Left ventricle myocardium superior (tissue), 1 donor: ENCODE data around the gene SERHL2. TPM values are rescaled to one million over a fixed set of nuclear protein-coding genes. Genes with fewer than 3 reads are reported as not detected.
"Not testable (repeated sequence)": the region's sequence is repeated elsewhere in the genome, so short reads cannot be mapped to it uniquely, and the experiment has no call there.

Experiments used
- ATAC-seq: fragments of 200-7000 bp; cut with Tn5 transposase; one replicate; pipeline ENCODE4 v1.9.1; 2020; ENCODE audit warnings: mild to moderate bottlenecking, moderate library complexity
- DNase-seq: peaks from one replicate; pipeline ENCODE4 v3.0.0-alpha.2; 2020
- intact Hi-C: fragments of 100-400 bp; cut with micrococcal nuclease; formaldehyde crosslinking; loops from one replicate; pipeline ENCODE4 v1.11.0; 2022
- total RNA-seq: library from RNA; stranded (reverse); fragmentation: NEBNext Ultra II Directional; extraction: Animal tissue kit (Norgen Biotek cat#: 25700); gene quantifications from one replicate; pipeline ENCODE4 v1.2.1, GENCODE V29; 2021
- donor health status: DM: no; HTN: yes; CAD: no; lungs with severe emphysema.

Gene SERHL2
- total RNA-seq, 1 donor from 2014 or later, result 1.6 TPM

GRCh38 chr22:42531401-42532084 lies 22.2 kb upstream of the SERHL2 start:
- DNase-seq, intact Hi-C loops, ATAC-seq: not testable (repeated sequence)

- no peak for ATAC-seq
- DNase-seq, result no peak
- intact Hi-C loops, result no loop called here
Observed at GRCh38 chr22:42533638-42533977, 20.1 kb upstream of the SERHL2 start.

- intact Hi-C loops, DNase-seq, ATAC-seq: not testable (repeated sequence)
Observed at GRCh38 chr22:42535082-42535731, 18.5 kb upstream of the SERHL2 start.

- intact Hi-C loops, result no loop called here
- ATAC-seq, result no peak
Observed at GRCh38 chr22:42536166-42536565, 17.6 kb upstream of the SERHL2 start.

DNA sequence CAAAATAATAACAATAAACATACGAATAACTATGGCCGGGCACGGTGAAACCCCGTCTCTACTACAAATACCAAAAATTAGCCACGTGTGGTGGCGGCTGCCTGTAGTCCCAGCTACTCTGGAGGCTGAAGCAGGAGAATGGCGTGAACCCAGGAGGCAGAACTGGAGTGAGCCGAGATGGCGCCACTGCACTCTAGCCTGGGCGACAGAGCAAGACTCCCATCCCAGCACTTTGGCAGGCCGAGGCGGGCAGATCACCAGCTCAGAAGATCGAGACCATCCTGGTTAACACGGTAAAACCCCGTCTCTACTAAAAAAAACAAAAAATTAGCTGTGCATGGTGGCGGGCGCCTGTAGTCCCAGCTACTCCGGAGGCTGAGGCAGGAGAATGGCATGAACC lies 17.1 kb upstream of the SERHL2 start:
- ATAC-seq, DNase-seq: not testable (repeated sequence)

More at GRCh38 chr22:42536166-42536565, 17.6 kb upstream of the SERHL2 start:
- DNase-seq, result no peak

GRCh38 chr22:42537199-42537831 lies 16.4 kb upstream of the SERHL2 start:
- peak; percentile 79 for ATAC-seq
- intact Hi-C loops, DNase-seq: not testable (repeated sequence)

More for the DNA sequence above, 17.1 kb upstream of the SERHL2 start:
- intact Hi-C loops, result not testable (repeated sequence)

GRCh38 chr22:42539236-42539771 lies 14.5 kb upstream of the SERHL2 start:
- intact Hi-C loops, DNase-seq: not testable (repeated sequence)
- ATAC-seq, result peak; percentile 76

DNA sequence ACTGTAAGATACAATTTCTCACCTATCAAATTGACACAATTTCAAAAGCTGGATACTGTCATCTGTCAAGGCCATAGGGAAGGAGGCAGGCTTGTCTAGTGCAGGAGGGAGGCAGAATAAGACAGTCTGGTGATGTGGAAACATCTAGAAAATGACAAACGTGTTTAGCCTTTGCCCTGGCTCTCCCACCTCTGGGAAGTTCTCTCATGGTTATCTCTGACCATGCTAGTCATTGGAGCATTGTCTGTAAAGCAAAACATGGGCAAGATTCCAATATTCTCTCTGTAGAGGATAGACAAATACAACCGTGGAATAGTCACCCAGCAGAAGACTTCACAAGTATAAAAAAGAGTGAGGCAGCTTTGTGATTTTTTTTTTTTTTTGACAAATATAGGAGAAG lies 9.1 kb upstream of the SERHL2 start:
- intact Hi-C loops, result no loop called here
- no peak for ATAC-seq
- DNase-seq, result no peak

DNA sequence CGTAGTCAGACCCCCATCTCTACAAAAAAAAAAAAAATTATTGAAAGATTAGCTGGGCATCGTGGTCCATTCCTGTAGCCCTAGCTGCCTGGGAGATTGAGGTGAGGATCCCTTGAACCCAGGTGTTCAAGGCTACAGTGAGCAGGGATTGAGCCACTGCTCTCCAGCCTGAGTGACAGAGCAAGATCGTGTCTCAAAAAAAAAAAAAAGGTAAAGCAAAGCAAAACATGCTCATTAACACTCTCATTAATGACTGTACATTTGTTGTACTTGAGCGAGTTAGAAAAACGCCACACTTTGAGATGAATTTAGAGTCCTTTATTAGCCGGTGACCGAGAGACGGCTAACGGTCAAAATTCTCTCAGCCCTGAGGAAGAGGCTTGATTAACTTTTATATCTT lies 6.2 kb upstream of the SERHL2 start:
- intact Hi-C loops, result no loop called here
- no peak for DNase-seq
- no peak for ATAC-seq

DNA sequence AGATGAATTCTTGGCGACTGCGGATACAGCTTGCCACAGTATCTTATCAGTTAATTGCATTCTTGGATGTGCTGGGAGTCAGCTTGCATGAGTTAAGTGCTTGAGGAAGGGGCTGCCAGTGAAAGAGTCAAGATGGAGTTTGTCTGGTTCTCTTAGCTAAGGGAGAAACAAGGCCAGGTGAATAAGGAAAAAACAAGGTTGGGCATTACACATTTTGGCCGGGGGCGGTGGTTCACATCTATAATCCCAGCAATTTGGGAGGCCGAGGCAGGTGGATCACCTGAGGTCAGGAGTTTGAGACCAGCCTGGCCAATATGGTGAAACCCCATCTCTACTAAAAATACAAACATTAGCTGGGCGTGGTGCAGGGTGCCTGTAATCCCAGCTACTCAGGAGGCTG lies 5.6 kb upstream of the SERHL2 start:
- ATAC-seq, result not testable (repeated sequence)

GRCh38 chr22:42548597-42549330 lies 5.0 kb upstream of the SERHL2 start:
- intact Hi-C loops, result no loop called here
- DNase-seq (no peak), ATAC-seq (no peak)

More for the DNA sequence above, 5.6 kb upstream of the SERHL2 start:
- DNase-seq, intact Hi-C loops: not testable (repeated sequence)

GRCh38 chr22:42549331-42550060 lies 4.3 kb upstream of the SERHL2 start:
- no peak for ATAC-seq

GRCh38 chr22:42552294-42552647 lies 1.5 kb upstream of the SERHL2 start:
- intact Hi-C loops, DNase-seq, ATAC-seq: not testable (repeated sequence)

More at GRCh38 chr22:42549331-42550060, 4.3 kb upstream of the SERHL2 start:
- DNase-seq, result no peak
- intact Hi-C loops, result no loop called here

- DNase-seq (no peak), ATAC-seq (no peak)
- intact Hi-C loops, result no loop called here
Observed at GRCh38 chr22:42560381-42560780, 6.6 kb downstream of the SERHL2 start.

- ATAC-seq (peak; percentile 18), DNase-seq (no peak)
- intact Hi-C loops, result no loop called here
Observed at GRCh38 chr22:42560781-42561180, 7.0 kb downstream of the SERHL2 start.

GRCh38 chr22:42561856-42562255 lies 8.1 kb downstream of the SERHL2 start:
- DNase-seq (no peak), ATAC-seq (no peak)

DNA sequence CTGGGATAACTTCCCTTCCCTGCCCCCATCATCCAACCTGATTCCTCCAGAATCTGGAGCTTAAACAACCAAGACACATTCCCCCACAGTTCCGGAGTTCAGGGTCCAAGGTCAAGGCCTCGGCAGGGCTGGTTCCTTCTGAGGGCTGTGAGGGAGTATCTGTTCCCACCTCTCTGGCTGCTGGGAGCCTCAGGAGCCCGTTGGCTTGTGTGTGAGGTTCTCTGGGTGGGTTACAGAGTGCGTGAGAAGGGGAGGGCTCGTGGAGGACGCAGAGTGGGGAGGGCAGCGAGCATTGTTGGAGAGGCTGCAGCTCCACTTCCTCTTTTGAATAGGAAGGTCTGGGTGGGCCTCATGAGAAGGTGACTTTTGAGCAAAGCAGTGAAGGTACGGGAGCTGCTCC lies 8.5 kb downstream of the SERHL2 start:
- no peak for DNase-seq
- peak; percentile 8 for ATAC-seq
- intact Hi-C loops, result no loop called here

More at GRCh38 chr22:42561856-42562255, 8.1 kb downstream of the SERHL2 start:
- intact Hi-C loops, result no loop called here

GRCh38 chr22:42562684-42563083 lies 8.9 kb downstream of the SERHL2 start:
- intact Hi-C loops, result no loop called here
- DNase-seq (no peak), ATAC-seq (no peak)

- intact Hi-C loops, ATAC-seq, DNase-seq: not testable (repeated sequence)
Observed at GRCh38 chr22:42563943-42564342, 10.2 kb downstream of the SERHL2 start.
